A549 (cell line): ENCODE measurements around the gene NACC2. TPM values are rescaled to one million over a fixed set of nuclear protein-coding genes. Genes with fewer than 3 reads are reported as not detected.

ENCODE experiments used
- ATAC-seq, 2 experiments: fragments of 200-7000 bp in 1 of 2; fragments of >200 bp in 1 of 2; cut with Nextera tagmentation in 1 of 2; cut with Tn5 transposase in 1 of 2; 3 replicates each; pipeline versions ENCODE4 v1.8.0 to v1.9.1; 2018 to 2020; ENCODE audit warnings: mild to moderate bottlenecking in 1 of 2, moderate library complexity in 1 of 2
- CTCF ChIA-PET: fragments of 300-600 bp; sonication (Branson Sonifier 250); formaldehyde crosslinking; extraction: SDS; loops from one replicate; lab custom pipeline; 2021; ENCODE audit warnings: antibody characterized with exemption, inconsistent platforms; lab: Yijun Ruan, JAX
- POLR2A ChIA-PET: fragments of 350-600 bp; formaldehyde crosslinking; extraction: SDS; loops from one replicate; lab custom pipeline; 2021; ENCODE audit warnings: antibody characterized with exemption, inconsistent platforms; lab: Yijun Ruan, JAX
- DNase-seq, 2 experiments: peaks; one replicate each; pipeline versions ENCODE4 v3.0.0 to v3.0.0-alpha.2; 2011 to 2016; ENCODE audit warnings: low read depth in 1 of 2, low spot score in 1 of 2
- FAIRE-seq: peaks from 2 replicates; lab custom pipeline; 2011; peaks lifted over from hg19 to GRCh38; lab: Jason Lieb, UNC
- H3K27ac ChIP-seq, 2 experiments: fragments of >200 bp; sonication (Bioruptor Twin); formaldehyde crosslinking; 3 replicates each; pipeline ENCODE4 v1.5.1; 2016 to 2017
- H3K4me1 ChIP-seq: fragments of >200 bp; sonication (Bioruptor Twin); formaldehyde crosslinking; 3 replicates; pipeline ENCODE4 v1.6.1; 2016
- H3K4me2 ChIP-seq: fragments of >200 bp; sonication (Bioruptor Twin); formaldehyde crosslinking; 3 replicates; pipeline ENCODE4 v1.6.1; 2016
- H3K4me3 ChIP-seq: fragments of >200 bp; sonication (Bioruptor Twin); formaldehyde crosslinking; 3 replicates; pipeline ENCODE4 v1.5.1; 2016
- H3K9me3 ChIP-seq: fragments of >200 bp; sonication (Bioruptor Twin); formaldehyde crosslinking; 3 replicates; pipeline ENCODE4 v1.6.1; 2016
- BCL3 ChIP-seq: fragments of >200 bp; sonication (Bioruptor Twin); formaldehyde crosslinking; IDR thresholded peaks from 3 replicates; pipeline ENCODE4 v1.6.1; 2016
- CBX2 ChIP-seq: fragments of 200-600 bp; sonication (generic); IDR thresholded peaks from 2 replicates; pipeline ENCODE4 v1.6.1; 2016; ENCODE audit warnings: low read depth, mild to moderate bottlenecking, borderline replicate concordance
- CBX8 ChIP-seq: fragments of 200-600 bp; sonication (generic); IDR thresholded peaks from 2 replicates; pipeline ENCODE4 v1.6.1; 2016
- CHD4 ChIP-seq: fragments of 200-600 bp; sonication (generic); IDR thresholded peaks from 2 replicates; pipeline ENCODE4 v1.6.1; 2016; ENCODE audit warnings: antibody characterized with exemption, mild to moderate bottlenecking, borderline replicate concordance
- EP300 ChIP-seq, 2 experiments: fragments of >200 bp; sonication (Bioruptor Twin); formaldehyde crosslinking; IDR thresholded peaks; 2 replicates in 1 of 2; 3 replicates in 1 of 2; pipeline ENCODE4 v1.6.1; 2016 to 2017
- FOSB ChIP-seq: fragments of 250-450 bp; sonication (Bioruptor Pico); IDR thresholded peaks from 2 replicates; pipeline ENCODE4 v1.5.0; 2020; ENCODE audit warnings: mild to moderate bottlenecking, moderate library complexity
- GATA3 ChIP-seq: IDR thresholded peaks from 2 replicates; pipeline ENCODE4 v1.6.1; 2012; ENCODE audit warnings: borderline replicate concordance
- HOXB13 ChIP-seq: fragments of 250-450 bp; sonication (Bioruptor Pico); IDR thresholded peaks from 2 replicates; pipeline ENCODE4 v1.5.0; 2020; ENCODE audit warnings: low read depth, mild to moderate bottlenecking, moderate library complexity
- JUN ChIP-seq, 2 experiments: fragments of >200 bp; sonication (Bioruptor Twin); formaldehyde crosslinking; IDR thresholded peaks; 2 replicates in 1 of 2; 3 replicates in 1 of 2; pipeline ENCODE4 v1.6.1; 2016 to 2017
- JUNB ChIP-seq: fragments of >200 bp; sonication (Bioruptor Twin); formaldehyde crosslinking; IDR thresholded peaks from 2 replicates; pipeline ENCODE4 v1.6.1; 2016
- MAFK ChIP-seq: fragments of 450-650 bp; IDR thresholded peaks from 2 replicates; pipeline ENCODE4 v1.6.1; 2014; ENCODE audit not compliant: partially characterized antibody
- MAZ ChIP-seq: fragments of 150-350 bp; IDR thresholded peaks from 2 replicates; pipeline ENCODE4 v1.6.1; 2014; ENCODE audit warnings: antibody characterized with exemption, low read depth, low read length, borderline replicate concordance
- MYC ChIP-seq: IDR thresholded peaks from 2 replicates; pipeline ENCODE4 v1.6.1; 2012; ENCODE audit warnings: mild to moderate bottlenecking, inconsistent platforms, low read length, improper control_type of control experiment, borderline replicate concordance
- NPAS2 ChIP-seq: fragments of 250-450 bp; sonication (Bioruptor Pico); IDR thresholded peaks from 2 replicates; pipeline ENCODE4 v1.8.0; 2022; ENCODE audit warnings: mild to moderate bottlenecking, moderate library complexity, borderline replicate concordance
- NR3C1 ChIP-seq: fragments of >200 bp; sonication (Bioruptor Twin); formaldehyde crosslinking; IDR thresholded peaks from 3 replicates; pipeline ENCODE4 v1.6.1; 2017
- POLR2A ChIP-seq: IDR thresholded peaks from 2 replicates; pipeline ENCODE4 v1.6.1; 2012; ENCODE audit warnings: mild to moderate bottlenecking, low read length
- RARB ChIP-seq: fragments of 250-450 bp; sonication (Bioruptor Pico); IDR thresholded peaks from 2 replicates; pipeline ENCODE4 v1.8.0; 2021; ENCODE audit warnings: mild to moderate bottlenecking, moderate library complexity
- RCOR1 ChIP-seq: fragments of 150-350 bp; IDR thresholded peaks from 2 replicates; pipeline ENCODE4 v1.6.1; 2014; ENCODE audit warnings: antibody characterized with exemption, low read length, low read depth
- RFX5 ChIP-seq: fragments of 450-650 bp; IDR thresholded peaks from 2 replicates; pipeline ENCODE4 v1.7.1; 2014; ENCODE audit warnings: antibody characterized with exemption, mild to moderate bottlenecking, moderate library complexity
- TFCP2L1 ChIP-seq: fragments of 250-450 bp; sonication (Bioruptor Pico); IDR thresholded peaks from 2 replicates; pipeline ENCODE4 v1.5.0; 2021; ENCODE audit warnings: mild to moderate bottlenecking
- ZC3H11A ChIP-seq: fragments of 450-650 bp; IDR thresholded peaks from 2 replicates; pipeline ENCODE4 v1.6.1; 2014; ENCODE audit warnings: antibody characterized with exemption, mild to moderate bottlenecking
- WGBS: methylation state at CpG from one replicate; pipeline ENCODE4 v1.1.6; 2017; ENCODE audit errors: missing lambda C conversion rate; 5-methylcytosine and 5-hydroxymethylcytosine counted together
- polyA plus RNA-seq, 4 experiments: library from polyadenylated mRNA; depleted of rRNA in 3 of 4; stranded (reverse); fragments of >200 nt; fragmentation: RNase III in 1 of 4; extraction: RNeasy Plus Mini Kit Qiagen cat#74134 plus additional on column Dnase treatment in 1 of 4; gene quantifications; 2 replicates in 3 of 4; 3 replicates in 1 of 4; pipeline ENCODE4 v1.2.3, GENCODE V29; 2011 to 2017
- TF ChIP-seq, protein P1 (sequence below): fragments of 150-350 bp; IDR thresholded peaks from 2 replicates; pipeline ENCODE4 v1.6.1; 2014; ENCODE audit warnings: low read depth, mild to moderate bottlenecking, low read length
- TF ChIP-seq, protein P2 (sequence below): fragments of >200 bp; sonication (Bioruptor Twin); formaldehyde crosslinking; IDR thresholded peaks from 3 replicates; pipeline ENCODE4 v1.5.1; 2016
- TF ChIP-seq, protein P3 (sequence below): IDR thresholded peaks from 2 replicates; pipeline ENCODE4 v1.6.1; 2012
- TF ChIP-seq, protein P4 (sequence below): IDR thresholded peaks from 2 replicates; pipeline ENCODE4 v1.6.1; 2012; ENCODE audit warnings: low read depth, borderline replicate concordance

The NACC2 gene
- polyA plus RNA-seq, 2 of the 4 experiments (the other 2 are of a cell fraction): 16.1 to 28.4 TPM

DNA sequence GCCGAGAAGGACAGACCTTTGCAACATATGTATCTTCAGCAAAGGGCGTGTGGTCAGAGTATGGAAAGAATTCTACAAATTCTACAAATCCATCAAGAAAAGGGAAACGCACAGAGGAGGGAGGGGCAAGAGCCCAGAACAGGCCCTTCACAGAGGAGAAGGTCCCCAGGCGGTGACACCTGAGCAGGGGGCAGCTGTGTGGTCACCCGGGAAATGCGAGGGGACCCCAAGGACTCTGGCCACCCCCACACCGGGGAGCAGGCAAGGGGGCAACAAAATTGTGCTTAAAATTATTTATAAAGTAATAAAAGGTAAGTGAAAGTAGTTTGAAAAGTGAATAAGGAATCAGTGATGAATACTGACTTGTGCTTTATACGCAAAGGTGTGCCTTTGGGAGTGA, 17.6 kb downstream of the NACC2 start:
- no peaks in the 10 kb centered on the region for H3K9me3 ChIP-seq
- H3K4me3 ChIP-seq: no peak overlapping the region
- ATAC-seq (no peak), FAIRE-seq (no peak)
- no peak overlapping the region for H3K27ac ChIP-seq
- CTCF ChIA-PET: interaction anchor here (3.1 kb wide), 1 partner anchor 110 kb away, joined by 12 read pairs; no protein-coding TSS in a partner anchor
- TF ChIP-seq NR3C1: no peak
- TF ChIP-seq, protein P1, sequence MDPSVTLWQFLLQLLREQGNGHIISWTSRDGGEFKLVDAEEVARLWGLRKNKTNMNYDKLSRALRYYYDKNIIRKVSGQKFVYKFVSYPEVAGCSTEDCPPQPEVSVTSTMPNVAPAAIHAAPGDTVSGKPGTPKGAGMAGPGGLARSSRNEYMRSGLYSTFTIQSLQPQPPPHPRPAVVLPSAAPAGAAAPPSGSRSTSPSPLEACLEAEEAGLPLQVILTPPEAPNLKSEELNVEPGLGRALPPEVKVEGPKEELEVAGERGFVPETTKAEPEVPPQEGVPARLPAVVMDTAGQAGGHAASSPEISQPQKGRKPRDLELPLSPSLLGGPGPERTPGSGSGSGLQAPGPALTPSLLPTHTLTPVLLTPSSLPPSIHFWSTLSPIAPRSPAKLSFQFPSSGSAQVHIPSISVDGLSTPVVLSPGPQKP: no peak
- TF ChIP-seq RFX5: no peak
- no peak for TF ChIP-seq MAZ
- no peak for TF ChIP-seq GATA3
- no peak for TF ChIP-seq BCL3
- no peak for TF ChIP-seq EP300 (IDR thresholded peaks at IDR 0.05)
- no peak for TF ChIP-seq CBX2
- TF ChIP-seq POLR2A: no peak
- TF ChIP-seq ZC3H11A: no peak
- TF ChIP-seq HOXB13: no peak
- TF ChIP-seq, protein P2, sequence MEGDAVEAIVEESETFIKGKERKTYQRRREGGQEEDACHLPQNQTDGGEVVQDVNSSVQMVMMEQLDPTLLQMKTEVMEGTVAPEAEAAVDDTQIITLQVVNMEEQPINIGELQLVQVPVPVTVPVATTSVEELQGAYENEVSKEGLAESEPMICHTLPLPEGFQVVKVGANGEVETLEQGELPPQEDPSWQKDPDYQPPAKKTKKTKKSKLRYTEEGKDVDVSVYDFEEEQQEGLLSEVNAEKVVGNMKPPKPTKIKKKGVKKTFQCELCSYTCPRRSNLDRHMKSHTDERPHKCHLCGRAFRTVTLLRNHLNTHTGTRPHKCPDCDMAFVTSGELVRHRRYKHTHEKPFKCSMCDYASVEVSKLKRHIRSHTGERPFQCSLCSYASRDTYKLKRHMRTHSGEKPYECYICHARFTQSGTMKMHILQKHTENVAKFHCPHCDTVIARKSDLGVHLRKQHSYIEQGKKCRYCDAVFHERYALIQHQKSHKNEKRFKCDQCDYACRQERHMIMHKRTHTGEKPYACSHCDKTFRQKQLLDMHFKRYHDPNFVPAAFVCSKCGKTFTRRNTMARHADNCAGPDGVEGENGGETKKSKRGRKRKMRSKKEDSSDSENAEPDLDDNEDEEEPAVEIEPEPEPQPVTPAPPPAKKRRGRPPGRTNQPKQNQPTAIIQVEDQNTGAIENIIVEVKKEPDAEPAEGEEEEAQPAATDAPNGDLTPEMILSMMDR: no peak
- TF ChIP-seq FOSB (CRISPR knock-in tag): no peak
- no peak for TF ChIP-seq NPAS2 (CRISPR knock-in tag)
- TF ChIP-seq, all 56 proteins: peak for 0
- WGBS: 84% methylated on average over 8 of the region's 8 CpGs
- peaks cover 31% of the 10 kb centered on the region for H3K4me1 ChIP-seq
- DNase-seq: no peak
- POLR2A ChIA-PET: no interaction called here
- no peak overlapping the region for H3K4me2 ChIP-seq

GRCh38 chr9:136075881-136076678, 19.0 kb downstream of the NACC2 start:
- H3K9me3 ChIP-seq: no peaks in the 10 kb centered on the region
- peaks cover 31% of the 10 kb centered on the region for H3K4me1 ChIP-seq
- CTCF ChIA-PET: no interaction called here
- 96% methylated on average over 24 of the region's 26 CpGs for WGBS
- no peak overlapping the region for H3K4me2 ChIP-seq
- POLR2A ChIA-PET: no interaction called here
- H3K27ac ChIP-seq: no peak overlapping the region
- FAIRE-seq (no peak), DNase-seq (no peak), ATAC-seq (no peak)
- no peak overlapping the region for H3K4me3 ChIP-seq
- TF ChIP-seq CBX8 (no peak), ZC3H11A (no peak), JUN (IDR thresholded peaks at IDR 0.05) (no peak), RCOR1 (no peak), CBX2 (no peak), MAZ (no peak), CHD4 (no peak), MAFK (no peak), JUNB (no peak), RFX5 (no peak), RARB (no peak), NPAS2 (CRISPR knock-in tag) (no peak), TFCP2L1 (CRISPR knock-in tag) (no peak), MYC (no peak)
- TF ChIP-seq, protein P3, sequence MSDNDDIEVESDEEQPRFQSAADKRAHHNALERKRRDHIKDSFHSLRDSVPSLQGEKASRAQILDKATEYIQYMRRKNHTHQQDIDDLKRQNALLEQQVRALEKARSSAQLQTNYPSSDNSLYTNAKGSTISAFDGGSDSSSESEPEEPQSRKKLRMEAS: no peak
- TF ChIP-seq, protein P4, sequence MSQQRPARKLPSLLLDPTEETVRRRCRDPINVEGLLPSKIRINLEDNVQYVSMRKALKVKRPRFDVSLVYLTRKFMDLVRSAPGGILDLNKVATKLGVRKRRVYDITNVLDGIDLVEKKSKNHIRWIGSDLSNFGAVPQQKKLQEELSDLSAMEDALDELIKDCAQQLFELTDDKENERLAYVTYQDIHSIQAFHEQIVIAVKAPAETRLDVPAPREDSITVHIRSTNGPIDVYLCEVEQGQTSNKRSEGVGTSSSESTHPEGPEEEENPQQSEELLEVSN: no peak
- TF ChIP-seq, all 56 proteins: peak for 0
